SK-N-SH (cell line): ENCODE measurements around the gene TMEM9. TPM values are rescaled to one million over a fixed set of nuclear protein-coding genes. Genes with fewer than 3 reads are reported as not detected.

Experiments
- CTCF ChIA-PET: fragments of 300-600, 350-600 bp; formaldehyde crosslinking; extraction: SDS; loops from one replicate; lab custom pipeline; 2021; lab: Yijun Ruan, JAX
- POLR2A ChIA-PET: fragments of 350-600 bp; sonication (Branson Sonifier 250); formaldehyde crosslinking; extraction: SDS; loops from one replicate; lab custom pipeline; 2020; ENCODE audit warnings: antibody characterized with exemption, inconsistent platforms; lab: Yijun Ruan, JAX
- DNase-seq: peaks from one replicate; pipeline ENCODE4 v3.0.0; 2012
- H2AFZ ChIP-seq: fragments of 200-600 bp; sonication (generic); 2 replicates; pipeline ENCODE4 v1.8.1; 2016; ENCODE audit warnings: antibody characterized with exemption, mild to moderate bottlenecking, low read depth
- H3F3A ChIP-seq: fragments of 200-600 bp; sonication (generic); replicated peaks from 2 replicates; pipeline ENCODE3; 2016; ENCODE audit warnings: antibody characterized with exemption, mild to moderate bottlenecking; ENCODE audit not compliant: insufficient read depth
- H3K27ac ChIP-seq, 2 experiments: fragments of 200-500 bp in 1 of 2; fragments of 200-600 bp in 1 of 2; sonication (Bioruptor generic) in 1 of 2; sonication (generic), shearing (Covaris generic) in 1 of 2; 2 replicates each; pipeline versions ENCODE4 v1.5.1 to v1.6.1; 2014 to 2016; ENCODE audit warnings: low read depth in 2 of 2, inconsistent platforms in 1 of 2, low read length in 1 of 2, mild to moderate bottlenecking in 1 of 2, mixed read lengths in 1 of 2
- H3K27me3 ChIP-seq: fragments of 200-600 bp; sonication (generic), shearing (Covaris generic); 2 replicates; pipeline ENCODE4 v1.6.1; 2016; ENCODE audit warnings: mixed run types; ENCODE audit not compliant: insufficient read depth
- H3K36me3 ChIP-seq, 2 experiments: fragments of 200-500 bp in 1 of 2; fragments of 200-600 bp in 1 of 2; sonication (Bioruptor generic) in 1 of 2; sonication (generic) in 1 of 2; replicated peaks in 1 of 2; 2 replicates each; pipeline versions ENCODE3 to v1.5.1; 2014 to 2016; ENCODE audit warnings: low read length in 1 of 2, mild to moderate bottlenecking in 1 of 2; ENCODE audit not compliant: insufficient read depth in 2 of 2, control insufficient read depth in 1 of 2
- H3K4me1 ChIP-seq, 2 experiments: fragments of 200-500 bp in 1 of 2; fragments of 200-600 bp in 1 of 2; sonication (Bioruptor generic) in 1 of 2; sonication (generic), shearing (Covaris generic) in 1 of 2; 2 replicates each; pipeline versions ENCODE4 v1.5.1 to v1.6.1; 2014 to 2016; ENCODE audit warnings: low read depth in 1 of 2, low read length in 1 of 2, mixed run types in 1 of 2; ENCODE audit not compliant: insufficient read depth in 2 of 2, control insufficient read depth in 1 of 2
- H3K4me2 ChIP-seq: fragments of 200-600 bp; sonication (generic), shearing (Covaris generic); 2 replicates; pipeline ENCODE4 v1.6.1; 2017; ENCODE audit warnings: mixed run types
- H3K4me3 ChIP-seq, 2 experiments: fragments of 200-500 bp in 1 of 2; fragments of 200-600 bp in 1 of 2; sonication (Bioruptor generic) in 1 of 2; sonication (generic), shearing (Covaris generic) in 1 of 2; 2 replicates each; pipeline versions ENCODE4 v1.5.1 to v1.8.1; 2014 to 2016; ENCODE audit warnings: low read depth in 2 of 2, inconsistent platforms in 1 of 2, low read length in 1 of 2, mild to moderate bottlenecking in 1 of 2, mixed read lengths in 1 of 2, moderate library complexity in 1 of 2
- H3K79me2 ChIP-seq: fragments of 200-600 bp; sonication (generic); 2 replicates; pipeline ENCODE4 v1.8.1; 2017; ENCODE audit warnings: mild to moderate bottlenecking; ENCODE audit not compliant: insufficient read depth
- H3K9ac ChIP-seq: fragments of 200-600 bp; sonication (generic); 2 replicates; pipeline ENCODE4 v1.6.1; 2017; ENCODE audit warnings: mixed run types
- H3K9me2 ChIP-seq: fragments of 200-600 bp; sonication (generic); 2 replicates; pipeline ENCODE4 v1.6.1; 2017; ENCODE audit warnings: mixed run types
- H3K9me3 ChIP-seq: fragments of 200-600 bp; sonication (generic); 2 replicates; pipeline ENCODE4 v1.6.1; 2017; ENCODE audit warnings: mixed run types, mild to moderate bottlenecking, moderate library complexity
- H4K20me1 ChIP-seq: fragments of 200-600 bp; sonication (generic); 2 replicates; pipeline ENCODE4 v1.6.1; 2017; ENCODE audit warnings: mild to moderate bottlenecking, mixed run types; ENCODE audit not compliant: insufficient read depth
- CTCF ChIP-seq: fragments of 200-600 bp; sonication (generic); IDR thresholded peaks from 2 replicates; pipeline ENCODE4 v1.6.1; 2017; ENCODE audit warnings: antibody characterized with exemption, mild to moderate bottlenecking, moderate library complexity
- ELF1 ChIP-seq: IDR thresholded peaks from 2 replicates; pipeline ENCODE4 v1.4.0; 2012
- EP300 ChIP-seq, 2 experiments: IDR thresholded peaks; 2 replicates each; pipeline versions ENCODE4 v1.4.0 to v1.6.1; 2012; ENCODE audit warnings: borderline replicate concordance in 1 of 2, low read depth in 1 of 2, low read length in 1 of 2
- EZH2phosphoT487 ChIP-seq: fragments of 200-600 bp; sonication (generic); IDR thresholded peaks from 2 replicates; pipeline ENCODE4 v1.6.1; 2017; ENCODE audit warnings: low read depth, mixed run types, mild to moderate bottlenecking, antibody characterized with exemption, moderate library complexity, borderline replicate concordance
- FOSL2 ChIP-seq: IDR thresholded peaks from 2 replicates; pipeline ENCODE4 v1.4.0; 2012; ENCODE audit warnings: low read depth, mild to moderate bottlenecking, moderate library complexity, borderline replicate concordance
- FOXM1 ChIP-seq: IDR thresholded peaks from 2 replicates; pipeline ENCODE4 v1.4.0; 2012; ENCODE audit warnings: low read depth, mild to moderate bottlenecking
- GABPA ChIP-seq: IDR thresholded peaks from 2 replicates; pipeline ENCODE4 v1.4.0; 2012; ENCODE audit warnings: low read depth, mild to moderate bottlenecking
- GATA2 ChIP-seq: sonication (generic); formaldehyde crosslinking; IDR thresholded peaks from 2 replicates; pipeline ENCODE4 v1.5.0; 2020; ENCODE audit warnings: mild to moderate bottlenecking, missing genetic modification reagents
- JUND ChIP-seq: IDR thresholded peaks from 2 replicates; pipeline ENCODE4 v1.4.0; 2012
- MAX ChIP-seq: IDR thresholded peaks from 2 replicates; pipeline ENCODE4 v1.4.0; 2012; ENCODE audit warnings: low read depth
- MEF2A ChIP-seq: IDR thresholded peaks from 2 replicates; pipeline ENCODE4 v1.4.0; 2012; ENCODE audit warnings: low read depth, borderline replicate concordance
- MXI1 ChIP-seq: IDR thresholded peaks from 2 replicates; pipeline ENCODE4 v1.6.1; 2012; ENCODE audit warnings: mild to moderate bottlenecking, low read depth, low read length, improper control_type of control experiment
- NFIC ChIP-seq: IDR thresholded peaks from 2 replicates; pipeline ENCODE4 v1.4.0; 2012; ENCODE audit warnings: borderline replicate concordance
- PBX3 ChIP-seq: IDR thresholded peaks from 2 replicates; pipeline ENCODE4; 2012
- POLR2AphosphoS5 ChIP-seq: IDR thresholded peaks from 2 replicates; pipeline ENCODE4 v1.6.1; 2012; ENCODE audit warnings: low read depth, low read length
- RCOR1 ChIP-seq: fragments of 150-350 bp; IDR thresholded peaks from 2 replicates; pipeline ENCODE4 v1.6.1; 2017; ENCODE audit warnings: antibody characterized with exemption, low read length
- REST ChIP-seq: IDR thresholded peaks from 2 replicates; pipeline ENCODE4 v1.6.1; 2012; ENCODE audit warnings: mild to moderate bottlenecking, low read depth, low read length, moderate library complexity
- RFX5 ChIP-seq: IDR thresholded peaks from 2 replicates; pipeline ENCODE4 v1.6.1; 2012; ENCODE audit warnings: mild to moderate bottlenecking, improper control_type of control experiment, low read length
- SIN3A ChIP-seq: IDR thresholded peaks from 2 replicates; pipeline ENCODE4 v1.6.1; 2012; ENCODE audit warnings: low read depth, mild to moderate bottlenecking, low read length, moderate library complexity, borderline replicate concordance
- SMC3 ChIP-seq: IDR thresholded peaks from 2 replicates; pipeline ENCODE4 v1.6.1; 2012; ENCODE audit warnings: low read depth, low read length, improper control_type of control experiment
- TAF1 ChIP-seq: IDR thresholded peaks from 2 replicates; pipeline ENCODE4 v1.6.1; 2012; ENCODE audit warnings: low read depth, mild to moderate bottlenecking, low read length, moderate library complexity, borderline replicate concordance
- USF1 ChIP-seq: IDR thresholded peaks from 2 replicates; pipeline ENCODE4 v1.4.0; 2012; ENCODE audit warnings: low read depth, borderline replicate concordance
- USF2 ChIP-seq: fragments of 150-350 bp; IDR thresholded peaks from 2 replicates; pipeline ENCODE4 v1.6.1; 2017; ENCODE audit warnings: antibody characterized with exemption, low read length, low read depth, borderline replicate concordance
- YY1 ChIP-seq: IDR thresholded peaks from 2 replicates; pipeline ENCODE4 v1.4.0; 2012; ENCODE audit warnings: low read depth, mild to moderate bottlenecking
- WGBS: methylation state at CpG from one replicate; pipeline ENCODE4 v1.1.6; 2017; ENCODE audit warnings: low lambda C conversion rate; 5-methylcytosine and 5-hydroxymethylcytosine counted together
- polyA plus RNA-seq, 3 experiments: library from polyadenylated mRNA; depleted of rRNA; stranded (reverse); fragments of >200 nt; gene quantifications; 2 replicates each; pipeline ENCODE4 v1.2.3, GENCODE V29; 2012

The TMEM9 gene
- polyA plus RNA-seq, 1 of the 3 experiments (the other 2 are of a cell fraction) = 126 TPM

- Histone ChIP-seq H2AFZ (no peak overlapping the region), H3K27ac (peak overlapping the region in 1 of 2 experiments; percentile 76; a peak in 2 of 4 replicates)
- no peak for DNase-seq
- TF ChIP-seq FOXM1 (no peak), FOSL2 (peak; percentile 65), MEF2A (no peak), GABPA (no peak), REST (0 out of 2 replicates have a peak, but pooled peaks have one; percentile 27), MXI1 (no peak), CTCF (no peak), ELF1 (no peak), NFIC (peak; percentile 61; the same call in 1 of the 2 replicates), SMC3 (no peak), JUND (0 out of 2 replicates have a peak, but pooled peaks have one; percentile 30), YY1 (no peak; the same call in 1 of the 2 replicates), PBX3 (no peak), SIN3A (no peak), EZH2phosphoT487 (no peak), RCOR1 (no peak), TAF1 (no peak), POLR2AphosphoS5 (no peak), EP300 (IDR thresholded peaks at IDR 0.05; ENCODE audit: borderline replicate concordance in 1 of 2, low read depth in 1 of 2, low read length in 1 of 2) (no peak), USF2 (no peak), MAX (0 out of 2 replicates have a peak, but pooled peaks have one; percentile 20), GATA2 (CRISPR knock-in tag) (no peak), RFX5 (no peak), USF1 (no peak)
These were observed 16.5 kb downstream of the TMEM9 start for GRCh38 chr1:201137579-201138310.

More at GRCh38 chr1:201137579-201138310, 16.5 kb downstream of the TMEM9 start:
- ChIA-PET POLR2A (interaction anchor here (0.9 kb wide), 1 partner anchor 16 kb away, joined by 3 read pairs; the partner anchor contains the start of gene TMEM9), CTCF (interaction anchor here (0.8 to 2.0 kb wide), 6 partner anchors 11 to 375 kb away, joined by 3 to 13 read pairs (median 4); partner anchors contain the start of gene TMEM9)
- no peaks in the 10 kb centered on the region for H3K27me3 ChIP-seq
- peaks cover 19 to 21% of the 10 kb centered on the region in 2 experiments; a peak in 2 of 4 replicates for H3K4me1 ChIP-seq
- peaks cover 9% of the 10 kb centered on the region; the same call in 1 of the 2 replicates for H4K20me1 ChIP-seq
- 64% methylated on average over 6 of the region's 6 CpGs for WGBS
- H3K4me3 ChIP-seq = no peak overlapping the region; a peak in 1 of 4 replicates
- no peaks in the 10 kb centered on the region for H3K79me2 ChIP-seq
- peak overlapping the region; percentile 44; the same call in 1 of the 2 replicates for H3K4me2 ChIP-seq
- H3K9ac ChIP-seq = no peak overlapping the region
- peaks cover 8 to 69% of the 10 kb centered on the region in 2 experiments for H3K36me3 ChIP-seq
- no peaks in the 10 kb centered on the region for H3K9me2 ChIP-seq
- peaks cover 19% of the 10 kb centered on the region for H3F3A ChIP-seq
- H3K9me3 ChIP-seq = no peaks in the 10 kb centered on the region
